ENCODE results near the gene TXNDC8. TPM values are rescaled to one million over a fixed set of nuclear protein-coding genes. Genes with fewer than 3 reads are reported as not detected.
A peak's percentile ranks its signal among the peaks of the same experiment; 100 is the strongest.

The TXNDC8 gene
- total RNA-seq, 2 donors from 2014 or later = not detected

DNA sequence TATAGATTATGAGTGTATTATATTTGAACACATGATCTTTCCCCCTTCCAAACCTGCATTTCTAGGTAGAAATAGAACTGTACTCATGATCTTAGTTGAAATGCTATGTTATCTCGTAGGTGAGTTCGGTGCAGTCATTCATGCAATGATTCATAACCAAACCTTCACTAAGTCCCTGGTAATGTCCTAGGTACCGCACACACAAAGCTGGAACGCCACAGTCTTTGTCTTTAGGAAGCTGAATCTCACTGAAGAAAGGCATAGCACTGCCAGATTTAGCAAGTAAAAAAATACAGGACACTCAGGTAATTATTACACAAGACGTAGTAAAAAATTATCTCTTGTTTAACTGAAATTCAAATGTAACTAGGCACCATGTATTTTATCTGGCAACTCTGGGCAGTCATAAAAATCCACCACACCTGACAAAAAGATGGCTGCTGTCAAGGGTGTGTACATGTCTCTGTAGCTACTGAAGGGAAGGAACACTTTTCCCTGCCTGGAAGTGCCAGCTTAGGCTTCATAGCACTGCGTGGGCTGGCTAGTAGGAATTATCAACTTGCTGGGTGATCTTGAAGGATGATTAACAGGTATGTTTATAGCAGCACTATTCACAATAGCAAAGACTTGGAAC, 53.3 kb downstream of the TXNDC8 start:
- Histone ChIP-seq H3K9me3 (no peaks in the 10 kb centered on the region), H3K27ac (no peak overlapping the region), H3K4me1 (replicated peaks) (no peaks in the 10 kb centered on the region), H3K4me3 (no peak overlapping the region), H3K36me3 (no peaks in the 10 kb centered on the region), H3K27me3 (replicated peaks; ENCODE audit: insufficient read depth) (no peaks in the 10 kb centered on the region)
- intact Hi-C loops (cut with DNase I) = no loop called here
- WGBS = 56% methylated on average over 6 of the region's 6 CpGs
- no peak for TF ChIP-seq POLR2A (IDR thresholded peaks at IDR 0.05)
- no peak for TF ChIP-seq CTCF (IDR thresholded peaks at IDR 0.05)
- TF ChIP-seq POLR2AphosphoS5 (IDR thresholded peaks at IDR 0.05) = no peak
- no peak for DNase-seq (ENCODE audit: low spot score)

- intact Hi-C loops (cut with DNase I) = no loop called here
- Histone ChIP-seq H3K36me3 (no peaks in the 10 kb centered on the region), H3K9me3 (no peaks in the 10 kb centered on the region), H3K27ac (no peak overlapping the region), H3K27me3 (replicated peaks; ENCODE audit: insufficient read depth) (no peaks in the 10 kb centered on the region), H3K4me1 (replicated peaks) (no peaks in the 10 kb centered on the region), H3K4me3 (no peak overlapping the region)
- 50% methylated on average over 1 of the region's 1 CpG for WGBS
- no peak for DNase-seq (ENCODE audit: low spot score)
- TF ChIP-seq POLR2AphosphoS5 (IDR thresholded peaks at IDR 0.05) (peak; percentile 9), POLR2A (IDR thresholded peaks at IDR 0.05) (no peak)
These were observed 53.9 kb downstream of the TXNDC8 start for GRCh38 chr9:110283751-110284150.

GRCh38 chr9:110282739-110283081, 55.0 kb downstream of the TXNDC8 start:
- intact Hi-C loops (cut with DNase I) = no loop called here
- no peak for TF ChIP-seq POLR2A (IDR thresholded peaks at IDR 0.05)
- no peak for TF ChIP-seq POLR2AphosphoS5 (IDR thresholded peaks at IDR 0.05)
- no peak for TF ChIP-seq CTCF (IDR thresholded peaks at IDR 0.05)
- no peaks in the 10 kb centered on the region for H3K36me3 ChIP-seq
- H3K27me3 ChIP-seq (replicated peaks; ENCODE audit: insufficient read depth) = no peaks in the 10 kb centered on the region
- no peak overlapping the region for H3K27ac ChIP-seq
- no peak overlapping the region for H3K4me3 ChIP-seq
- no peaks in the 10 kb centered on the region for H3K9me3 ChIP-seq
- DNase-seq (ENCODE audit: low spot score) = no peak
- WGBS = 92% methylated on average over 6 of the region's 6 CpGs
- no peaks in the 10 kb centered on the region for H3K4me1 ChIP-seq (replicated peaks)

DNA sequence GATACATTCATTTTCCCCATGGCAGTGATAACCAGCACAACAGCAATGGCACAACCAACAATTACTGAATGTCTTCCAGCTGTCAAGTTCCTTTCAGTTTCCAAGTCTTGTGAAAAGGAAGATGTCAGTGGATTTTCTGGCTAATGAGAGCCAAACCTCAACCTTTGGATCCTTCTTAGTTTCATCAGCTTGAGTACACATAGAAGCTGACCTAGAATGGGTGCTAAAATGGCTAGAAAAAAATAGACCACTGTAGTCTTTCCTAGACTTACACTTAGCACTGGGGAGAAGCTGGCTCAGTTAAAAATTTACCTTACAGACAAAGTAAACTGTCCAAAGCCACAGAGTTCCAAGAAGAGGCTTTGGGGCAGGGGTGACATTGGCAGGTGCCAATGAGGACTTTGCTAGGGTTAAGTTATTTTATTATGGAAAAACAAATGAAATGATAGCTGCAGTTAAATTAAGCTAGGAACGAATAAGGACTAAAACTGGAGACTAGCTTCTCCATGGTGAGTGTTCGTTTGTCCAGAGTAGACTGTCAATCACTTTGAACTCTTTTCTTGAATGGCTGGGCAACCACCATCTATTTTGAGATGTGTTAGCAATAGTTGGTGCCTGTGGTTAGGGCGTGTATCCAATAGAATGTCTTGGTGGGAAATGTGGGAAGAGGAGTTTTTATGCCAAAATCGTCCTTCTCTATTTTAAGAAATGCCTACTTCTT, 55.5 kb downstream of the TXNDC8 start:
- H3K36me3 ChIP-seq = no peaks in the 10 kb centered on the region
- TF ChIP-seq CTCF (IDR thresholded peaks at IDR 0.05) (no peak), POLR2A (IDR thresholded peaks at IDR 0.05) (no peak), POLR2AphosphoS5 (IDR thresholded peaks at IDR 0.05) (no peak)
- no peak for DNase-seq (ENCODE audit: low spot score)
- 72% methylated on average over 4 of the region's 4 CpGs for WGBS
- intact Hi-C loops (cut with DNase I) = no loop called here
- H3K4me1 ChIP-seq (replicated peaks) = no peaks in the 10 kb centered on the region
- no peaks in the 10 kb centered on the region for H3K9me3 ChIP-seq
- H3K4me3 ChIP-seq = no peak overlapping the region
- no peaks in the 10 kb centered on the region for H3K27me3 ChIP-seq (replicated peaks; ENCODE audit: insufficient read depth)
- H3K27ac ChIP-seq = no peak overlapping the region

DNA sequence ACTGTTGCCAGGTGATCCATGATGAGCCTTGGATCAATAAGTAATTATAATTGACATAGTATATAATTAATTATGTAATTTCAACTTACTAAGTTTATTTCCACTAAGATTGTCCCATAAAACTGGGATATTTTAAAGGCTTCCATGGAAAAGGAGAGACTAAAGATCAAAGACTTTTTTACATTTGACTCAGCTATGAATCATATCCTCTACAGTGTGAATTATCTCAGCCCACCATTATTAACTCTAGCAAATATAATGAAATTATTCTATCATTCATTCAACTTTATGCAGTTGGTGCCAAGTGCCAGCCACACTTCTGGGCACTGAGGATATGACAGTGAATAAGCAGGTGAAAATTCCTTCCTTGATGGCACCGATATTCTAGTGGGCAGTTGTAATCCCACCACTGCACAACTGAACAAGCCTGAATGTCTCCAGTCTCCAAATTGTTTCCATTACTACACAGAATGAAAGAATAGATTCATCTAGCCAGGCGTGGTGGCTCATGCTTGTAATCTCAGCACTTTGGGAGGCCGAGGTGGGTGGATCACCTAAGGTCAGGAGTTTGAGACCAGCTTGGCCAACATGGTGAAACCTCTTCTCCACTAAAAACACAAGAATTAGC, 59.5 kb downstream of the TXNDC8 start:
- Histone ChIP-seq H3K9me3 (no peaks in the 10 kb centered on the region), H3K27ac (no peak overlapping the region), H3K4me3 (no peak overlapping the region), H3K27me3 (replicated peaks; ENCODE audit: insufficient read depth) (no peaks in the 10 kb centered on the region), H3K4me1 (replicated peaks) (no peaks in the 10 kb centered on the region), H3K36me3 (no peaks in the 10 kb centered on the region)
- intact Hi-C loops (cut with DNase I) = no loop called here
- WGBS = 89% methylated on average over 3 of the region's 3 CpGs
- TF ChIP-seq POLR2A (IDR thresholded peaks at IDR 0.05) = no peak
- TF ChIP-seq POLR2AphosphoS5 (IDR thresholded peaks at IDR 0.05) = no peak
- TF ChIP-seq CTCF (IDR thresholded peaks at IDR 0.05) = no peak
- DNase-seq (ENCODE audit: low spot score) = no peak
